Keratinocyte (primary cell): Measurements from ENCODE around the gene MVB12B. TPM values are rescaled to one million over a fixed set of nuclear protein-coding genes. Genes with fewer than 3 reads are reported as not detected.

Experiments used
- DNase-seq: peaks from one replicate; pipeline ENCODE4 v3.0.0-alpha.2; 2011; ENCODE audit warnings: low read depth, missing footprints, low spot score
- FAIRE-seq: peaks from 2 replicates; lab custom pipeline; 2011; peaks lifted over from hg19 to GRCh38; lab: Jason Lieb, UNC
- H2AFZ ChIP-seq: 2 replicates; pipeline ENCODE4 v1.6.0; 2012; ENCODE audit warnings: low read length, control low read depth, inconsistent platforms; ENCODE audit not compliant: control insufficient read depth
- H3K27ac ChIP-seq: 2 replicates; pipeline ENCODE4 v1.5.1; 2011; ENCODE audit warnings: low read length; ENCODE audit not compliant: control insufficient read depth, insufficient read depth
- H3K27me3 ChIP-seq: 3 replicates; pipeline ENCODE4 v1.6.0; 2011; ENCODE audit warnings: low read length; ENCODE audit not compliant: control insufficient read depth, insufficient read depth; ENCODE audit errors: extremely low read depth
- H3K36me3 ChIP-seq, 2 experiments: 2 replicates in 1 of 2; 3 replicates in 1 of 2; pipeline ENCODE4 v1.5.1; 2011; ENCODE audit warnings: low read length in 2 of 2, mild to moderate bottlenecking in 1 of 2; ENCODE audit not compliant: control insufficient read depth in 2 of 2, insufficient read depth in 2 of 2; ENCODE audit errors: extremely low read depth in 1 of 2
- H3K4me1 ChIP-seq: 3 replicates; pipeline ENCODE4 v1.5.1; 2011; ENCODE audit warnings: low read length; ENCODE audit not compliant: control insufficient read depth, insufficient read depth; ENCODE audit errors: extremely low read depth
- H3K4me2 ChIP-seq: 3 replicates; pipeline ENCODE4 v1.6.0; 2011; ENCODE audit warnings: low read depth, low read length; ENCODE audit not compliant: control insufficient read depth, insufficient read depth; ENCODE audit errors: extremely low read depth
- H3K4me3 ChIP-seq, 3 experiments: fragments of 200-600 bp in 1 of 3; sonication (generic) in 1 of 3; 2 replicates in 2 of 3; 3 replicates in 1 of 3; pipeline ENCODE4 v1.5.1; 2011 to 2016; ENCODE audit warnings: low read length in 3 of 3, mild to moderate bottlenecking in 3 of 3, control low read depth in 2 of 3, inconsistent platforms in 1 of 3, low read depth in 1 of 3, mixed read lengths in 1 of 3, mixed run types in 1 of 3, moderate library complexity in 1 of 3; ENCODE audit not compliant: control insufficient read depth in 2 of 3, insufficient read depth in 2 of 3; ENCODE audit errors: extremely low read depth in 1 of 3
- H3K79me2 ChIP-seq: 2 replicates; pipeline ENCODE4 v1.6.0; 2012; ENCODE audit warnings: low read length; ENCODE audit not compliant: control insufficient read depth, insufficient read depth
- H3K9ac ChIP-seq: 3 replicates; pipeline ENCODE4 v1.6.0; 2011; ENCODE audit warnings: low read length; ENCODE audit not compliant: control insufficient read depth, insufficient read depth; ENCODE audit errors: extremely low read depth
- H3K9me1 ChIP-seq: 3 replicates; pipeline ENCODE4 v1.6.0; 2011; ENCODE audit warnings: low read length; ENCODE audit not compliant: control insufficient read depth, insufficient read depth; ENCODE audit errors: extremely low read depth
- H3K9me3 ChIP-seq: 2 replicates; pipeline ENCODE4 v1.5.1; 2012; ENCODE audit warnings: low read depth, low read length; ENCODE audit not compliant: control insufficient read depth
- H4K20me1 ChIP-seq: 3 replicates; pipeline ENCODE4 v1.6.0; 2011; ENCODE audit warnings: low read length; ENCODE audit not compliant: control insufficient read depth, insufficient read depth; ENCODE audit errors: extremely low read depth
- EZH2 ChIP-seq: IDR thresholded peaks from one replicate; pipeline ENCODE4 v1.6.1; 2012; ENCODE audit warnings: inconsistent platforms, mild to moderate bottlenecking, low read length, moderate library complexity
- dilution Hi-C: fragments of 300-500 bp; cut with MboI; formaldehyde crosslinking; loops from one replicate; pipeline ENCODE4 v1.7.0; 2020; ENCODE audit warnings: low sequenced_read_pairs; ENCODE audit not compliant: extremely low pct_ligation_motif_present
- polyA plus RNA-seq, 5 experiments: library from polyadenylated mRNA; depleted of rRNA in 3 of 5; stranded (reverse) in 3 of 5; stranded (forward) in 1 of 5; unstranded in 1 of 5; fragments of >200 nt; gene quantifications; 1 replicate in 1 of 5; 2 replicates in 3 of 5; 3 replicates in 1 of 5; pipeline versions ENCODE4 v1.2.1 to v1.2.3, GENCODE V29; 2011 to 2012; ENCODE audit warnings: missing spikeins in 2 of 5, low read depth in 1 of 5, low replicate concordance in 1 of 5
- TF ChIP-seq, protein P1 (sequence below), 3 experiments: IDR thresholded peaks in 1 of 3; conservative IDR thresholded peaks in 1 of 3; optimal IDR thresholded peaks in 1 of 3; 2 replicates in 2 of 3; 3 replicates in 1 of 3; pipeline versions ENCODE3 to v1.5.1; 2011; ENCODE audit warnings: low read length in 3 of 3, mild to moderate bottlenecking in 3 of 3, moderate library complexity in 2 of 3, control low read depth in 1 of 3, inconsistent platforms in 1 of 3; ENCODE audit not compliant: insufficient read depth in 2 of 3; ENCODE audit errors: extremely low read depth in 1 of 3

MVB12B gene
- polyA plus RNA-seq, 1 donor (not counting 4 experiments of a cell fraction or from before 2014, with no cell fraction given) = 1.2 TPM

GRCh38 chr9:126421567-126422428 lies 95.2 kb downstream of the MVB12B start:
- H3K9ac ChIP-seq = no peak overlapping the region
- H3K4me2 ChIP-seq = no peak overlapping the region
- H3K36me3 ChIP-seq = no peaks in the 10 kb centered on the region
- no peak for TF ChIP-seq EZH2
- TF ChIP-seq, protein P1, sequence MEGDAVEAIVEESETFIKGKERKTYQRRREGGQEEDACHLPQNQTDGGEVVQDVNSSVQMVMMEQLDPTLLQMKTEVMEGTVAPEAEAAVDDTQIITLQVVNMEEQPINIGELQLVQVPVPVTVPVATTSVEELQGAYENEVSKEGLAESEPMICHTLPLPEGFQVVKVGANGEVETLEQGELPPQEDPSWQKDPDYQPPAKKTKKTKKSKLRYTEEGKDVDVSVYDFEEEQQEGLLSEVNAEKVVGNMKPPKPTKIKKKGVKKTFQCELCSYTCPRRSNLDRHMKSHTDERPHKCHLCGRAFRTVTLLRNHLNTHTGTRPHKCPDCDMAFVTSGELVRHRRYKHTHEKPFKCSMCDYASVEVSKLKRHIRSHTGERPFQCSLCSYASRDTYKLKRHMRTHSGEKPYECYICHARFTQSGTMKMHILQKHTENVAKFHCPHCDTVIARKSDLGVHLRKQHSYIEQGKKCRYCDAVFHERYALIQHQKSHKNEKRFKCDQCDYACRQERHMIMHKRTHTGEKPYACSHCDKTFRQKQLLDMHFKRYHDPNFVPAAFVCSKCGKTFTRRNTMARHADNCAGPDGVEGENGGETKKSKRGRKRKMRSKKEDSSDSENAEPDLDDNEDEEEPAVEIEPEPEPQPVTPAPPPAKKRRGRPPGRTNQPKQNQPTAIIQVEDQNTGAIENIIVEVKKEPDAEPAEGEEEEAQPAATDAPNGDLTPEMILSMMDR (optimal IDR thresholded peaks at IDR 0.05 in 1 of 3, IDR thresholded peaks at IDR 0.05 in 1 of 3, conservative IDR thresholded peaks at IDR 0.05 in 1 of 3; ENCODE audit: extremely low read depth in 1 of 3, insufficient read depth in 2 of 3, low read length in 3 of 3) = no peak
- H3K27me3 ChIP-seq = no peaks in the 10 kb centered on the region
- FAIRE-seq (no peak), DNase-seq (no peak)
- H3K4me3 ChIP-seq = no peak overlapping the region
- H3K79me2 ChIP-seq = no peaks in the 10 kb centered on the region
- no peak overlapping the region for H2AFZ ChIP-seq
- H4K20me1 ChIP-seq = no peaks in the 10 kb centered on the region
- no peak overlapping the region for H3K27ac ChIP-seq
- H3K9me3 ChIP-seq = no peaks in the 10 kb centered on the region
- peaks cover 5% of the 10 kb centered on the region for H3K4me1 ChIP-seq
- dilution Hi-C loops = no loop called here
- no peaks in the 10 kb centered on the region for H3K9me1 ChIP-seq

DNA sequence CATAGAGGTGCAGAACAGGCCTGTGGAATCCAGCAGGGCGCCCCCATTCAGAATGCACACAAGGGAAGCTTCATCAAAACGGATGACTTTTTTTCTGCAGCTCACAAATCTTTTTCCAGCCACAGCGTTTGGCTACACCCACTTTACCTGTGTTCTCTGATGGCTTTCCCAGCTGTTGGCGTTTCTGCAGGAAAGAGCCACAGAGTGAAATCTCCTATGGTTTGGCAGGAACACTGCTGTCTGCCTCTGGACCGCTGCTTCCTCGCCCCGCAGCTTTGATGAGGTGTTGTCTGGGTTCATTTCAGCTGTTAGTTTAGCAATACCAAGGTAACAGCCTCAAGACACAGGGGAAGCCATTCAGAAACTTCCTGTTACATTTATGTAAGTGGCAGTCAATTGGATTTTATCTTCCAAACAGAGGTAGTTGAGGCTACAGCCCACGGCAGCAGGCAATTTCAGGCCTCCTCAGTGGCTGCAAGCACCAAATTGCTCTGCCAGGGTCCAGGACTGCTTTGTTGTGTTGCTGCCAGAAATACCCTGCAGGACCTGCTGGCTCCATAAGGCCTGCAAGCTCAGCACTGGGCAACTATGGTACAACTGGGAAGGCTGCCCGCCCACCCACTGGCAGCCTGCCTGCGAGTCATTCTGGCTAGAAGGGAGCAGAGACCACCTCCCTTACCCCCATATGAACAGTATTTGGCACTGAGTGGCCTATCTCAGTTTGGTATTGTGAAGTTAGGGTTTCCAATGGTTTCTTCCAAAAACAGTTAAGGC lies 96.7 kb downstream of the MVB12B start:
- Histone ChIP-seq H3K4me2 (no peak overlapping the region), H3K36me3 (no peaks in the 10 kb centered on the region), H4K20me1 (no peaks in the 10 kb centered on the region), H2AFZ (no peak overlapping the region), H3K27me3 (no peaks in the 10 kb centered on the region), H3K79me2 (no peaks in the 10 kb centered on the region), H3K4me3 (no peak overlapping the region), H3K9me3 (no peaks in the 10 kb centered on the region), H3K9ac (no peak overlapping the region), H3K9me1 (no peaks in the 10 kb centered on the region), H3K27ac (no peak overlapping the region), H3K4me1 (peaks cover 5% of the 10 kb centered on the region)
- DNase-seq = no peak
- TF ChIP-seq EZH2 = no peak
- TF ChIP-seq, protein P1 (optimal IDR thresholded peaks at IDR 0.05 in 1 of 3, IDR thresholded peaks at IDR 0.05 in 1 of 3, conservative IDR thresholded peaks at IDR 0.05 in 1 of 3; ENCODE audit: extremely low read depth in 1 of 3, insufficient read depth in 2 of 3, low read length in 3 of 3) = no peak
- dilution Hi-C loops = no loop called here
- no peak for FAIRE-seq
